HCT116 (cell line): Measurements from ENCODE around the gene RFX1. TPM values are rescaled to one million over a fixed set of nuclear protein-coding genes. Genes with fewer than 3 reads are reported as not detected.

Experiments used
- ATAC-seq: fragments of 200-7000 bp; cut with Tn5 transposase; 2 replicates; pipeline ENCODE4 v1.9.1; 2020; ENCODE audit warnings: mild to moderate bottlenecking, moderate library complexity
- BruUV-seq: library from RNA; stranded (reverse); fragments of 400-500 nt; replicated peaks from 2 replicates; lab custom pipeline; 2021; lab: Mats Ljungman, UMichigan
- CTCF ChIA-PET: fragments of 300-600 bp; sonication (Branson Sonifier 250); formaldehyde crosslinking; loops from one replicate; lab custom pipeline; 2021; ENCODE audit warnings: antibody characterized with exemption; lab: Charles Lee
- POLR2A ChIA-PET: fragments of 300-600, 350-600 bp; sonication (Branson Sonifier 250); formaldehyde crosslinking; loops from one replicate; lab custom pipeline; 2021; ENCODE audit warnings: antibody characterized with exemption; lab: Charles Lee
- RAD21 ChIA-PET, 2 experiments: fragments of 300-600 bp; sonication (Branson Sonifier 250); formaldehyde crosslinking; loops; one replicate each; lab custom pipeline; 2023; ENCODE audit warnings: low total read pairs in 2 of 2; ENCODE audit not compliant: uncharacterized antibody in 2 of 2, unreplicated experiment in 2 of 2, low non-redundant PET in 1 of 2; lab: Charles Lee
- DNase-seq: peaks from one replicate; pipeline ENCODE4 v3.0.0-alpha.2; 2010; ENCODE audit warnings: low read depth, low spot score
- H2AFZ ChIP-seq: fragments of 200-600 bp; shearing (Covaris generic), sonication (generic); 2 replicates; pipeline ENCODE4 v1.6.1; 2017; ENCODE audit warnings: low read depth, mixed run types, mixed read lengths, antibody characterized with exemption, low read length; ENCODE audit not compliant: poor library complexity, severe bottlenecking
- H3K27ac ChIP-seq: 2 replicates; pipeline ENCODE4 v1.5.1; 2012; ENCODE audit warnings: low read depth, low read length
- H3K27me3 ChIP-seq: fragments of 200-600 bp; sonication (generic); 2 replicates; pipeline ENCODE4 v1.6.1; 2016; ENCODE audit warnings: mixed run types, low read length, mixed read lengths; ENCODE audit not compliant: insufficient read depth
- H3K36me3 ChIP-seq, 2 experiments: fragments of 200-500 bp in 1 of 2; fragments of 200-600 bp in 1 of 2; sonication (Bioruptor generic) in 1 of 2; sonication (generic) in 1 of 2; 2 replicates each; pipeline versions ENCODE4 v1.5.1 to v1.6.1; 2014 to 2016; ENCODE audit warnings: low read length in 2 of 2, inconsistent platforms in 1 of 2, mixed read lengths in 1 of 2, mixed run types in 1 of 2; ENCODE audit not compliant: insufficient read depth in 2 of 2, control insufficient read depth in 1 of 2
- H3K4me1 ChIP-seq, 2 experiments: fragments of 200-600 bp in 1 of 2; sonication (generic) in 1 of 2; 2 replicates each; pipeline versions ENCODE4 v1.5.1 to v1.6.1; 2012 to 2017; ENCODE audit warnings: low read length in 2 of 2, inconsistent platforms in 1 of 2, mild to moderate bottlenecking in 1 of 2, mixed read lengths in 1 of 2, mixed run types in 1 of 2, moderate library complexity in 1 of 2; ENCODE audit not compliant: insufficient read depth in 2 of 2, control insufficient read depth in 1 of 2
- H3K4me2 ChIP-seq: fragments of 200-600 bp; sonication (generic); 2 replicates; pipeline ENCODE4 v1.6.1; 2017; ENCODE audit warnings: mixed run types, low read length, mixed read lengths
- H3K4me3 ChIP-seq, 2 experiments: fragments of 200-600 bp in 1 of 2; sonication (generic) in 1 of 2; replicated peaks in 1 of 2; 2 replicates each; pipeline ENCODE4 v1.5.1; 2011 to 2016; ENCODE audit warnings: low read length in 2 of 2, control low read depth in 1 of 2, low read depth in 1 of 2, mild to moderate bottlenecking in 1 of 2, mixed read lengths in 1 of 2, mixed run types in 1 of 2
- H3K79me2 ChIP-seq: fragments of 200-600 bp; sonication (generic); 2 replicates; pipeline ENCODE4 v1.6.1; 2017; ENCODE audit warnings: mild to moderate bottlenecking, mixed run types, low read length, moderate library complexity, mixed read lengths; ENCODE audit not compliant: insufficient read depth
- H3K9ac ChIP-seq: fragments of 200-600 bp; sonication (generic); 2 replicates; pipeline ENCODE4 v1.6.1; 2016; ENCODE audit warnings: low read length, mixed read lengths
- H3K9me2 ChIP-seq: fragments of 200-600 bp; sonication (generic), shearing (Covaris generic); 2 replicates; pipeline ENCODE4 v1.6.1; 2017; ENCODE audit warnings: mixed run types, mild to moderate bottlenecking, moderate library complexity; ENCODE audit not compliant: insufficient read depth
- H3K9me3 ChIP-seq, 2 experiments: fragments of 200-500 bp in 1 of 2; fragments of 200-600 bp in 1 of 2; sonication (Bioruptor generic) in 1 of 2; sonication (generic) in 1 of 2; 2 replicates each; pipeline ENCODE4 v1.6.1; 2014 to 2017; ENCODE audit warnings: low read length in 2 of 2, mixed read lengths in 2 of 2, inconsistent platforms in 1 of 2, low read depth in 1 of 2, mild to moderate bottlenecking in 1 of 2, mixed run types in 1 of 2, moderate library complexity in 1 of 2; ENCODE audit not compliant: control insufficient read depth in 1 of 2, insufficient read depth in 1 of 2
- H4K20me1 ChIP-seq: fragments of 200-600 bp; sonication (generic), shearing (Covaris generic); 2 replicates; pipeline ENCODE4 v1.6.1; 2017; ENCODE audit warnings: mixed run types, mild to moderate bottlenecking, moderate library complexity; ENCODE audit not compliant: insufficient read depth
- CEBPB ChIP-seq: IDR thresholded peaks from 2 replicates; pipeline ENCODE4 v1.6.1; 2012; ENCODE audit warnings: low read depth
- EZH2 ChIP-seq: fragments of 200-600 bp; sonication (generic); IDR thresholded peaks from 2 replicates; pipeline ENCODE4 v1.6.1; 2017; ENCODE audit warnings: antibody characterized with exemption, mixed run types
- EZH2phosphoT487 ChIP-seq: fragments of 200-600 bp; IDR thresholded peaks from 2 replicates; pipeline ENCODE4 v1.6.1; 2018; ENCODE audit warnings: antibody characterized with exemption, borderline replicate concordance
- FOSL1 ChIP-seq: IDR thresholded peaks from 2 replicates; pipeline ENCODE4 v1.6.1; 2012; ENCODE audit warnings: low read depth
- JUND ChIP-seq: IDR thresholded peaks from 2 replicates; pipeline ENCODE4 v1.6.1; 2012
- POLR2AphosphoS5 ChIP-seq: IDR thresholded peaks from 2 replicates; pipeline ENCODE4 v1.6.1; 2011; ENCODE audit warnings: mild to moderate bottlenecking, low read depth, low read length, moderate library complexity
- RAD21 ChIP-seq: IDR thresholded peaks from 2 replicates; pipeline ENCODE4 v1.6.1; 2012; ENCODE audit warnings: low read depth, mild to moderate bottlenecking
- SIN3A ChIP-seq: IDR thresholded peaks from 2 replicates; pipeline ENCODE4 v1.6.1; 2012; ENCODE audit warnings: low read depth
- SP1 ChIP-seq: IDR thresholded peaks from 2 replicates; pipeline ENCODE4 v1.6.1; 2012; ENCODE audit warnings: low read depth
- TCF7L2 ChIP-seq: IDR thresholded peaks from 2 replicates; pipeline ENCODE4 v1.7.0; 2011; ENCODE audit warnings: borderline replicate concordance, inconsistent platforms; ENCODE audit not compliant: insufficient read depth, insufficient read length; ENCODE audit errors: extremely low read depth
- YY1 ChIP-seq: IDR thresholded peaks from 2 replicates; pipeline ENCODE4 v1.6.1; 2011; ENCODE audit warnings: low read length, low read depth, moderate library complexity, mild to moderate bottlenecking; ENCODE audit not compliant: insufficient replicate concordance; ENCODE audit errors: extremely low read depth
- ZFX ChIP-seq: fragments of 450-650 bp; IDR thresholded peaks from 2 replicates; pipeline ENCODE4 v1.6.1; 2017
- intact Hi-C: fragments of 100-400 bp; cut with micrococcal nuclease; formaldehyde crosslinking; loops from 2 replicates; pipeline ENCODE4 v1.10.0; 2022
- total RNA-seq: library from RNA; stranded (reverse); gene quantifications from one replicate; pipeline ENCODE4 v1.2.1, GENCODE V29; 2021; ENCODE audit not compliant: unreplicated experiment
- TF ChIP-seq, protein P1 (sequence below): IDR thresholded peaks from 2 replicates; pipeline ENCODE4 v1.6.1; 2012; ENCODE audit warnings: low read depth
- TF ChIP-seq, protein P2 (sequence below): IDR thresholded peaks from 2 replicates; pipeline ENCODE4 v1.6.1; 2012
- TF ChIP-seq, protein P3 (sequence below), 3 experiments: fragments of 200-600 bp in 1 of 3; sonication (generic) in 1 of 3; IDR thresholded peaks in 2 of 3; conservative IDR thresholded peaks in 1 of 3; 2 replicates each; pipeline ENCODE4 v1.5.1; 2012 to 2017; ENCODE audit warnings: low read depth in 2 of 3, low read length in 2 of 3, antibody characterized with exemption in 1 of 3, borderline replicate concordance in 1 of 3, control low read depth in 1 of 3, mild to moderate bottlenecking in 1 of 3, mixed read lengths in 1 of 3, mixed run types in 1 of 3, moderate library complexity in 1 of 3; ENCODE audit not compliant: insufficient read depth in 1 of 3
- TF ChIP-seq, protein P4 (sequence below): IDR thresholded peaks from 2 replicates; pipeline ENCODE4 v1.6.1; 2011; ENCODE audit warnings: mild to moderate bottlenecking, low read length, moderate library complexity; ENCODE audit not compliant: insufficient replicate concordance; ENCODE audit errors: extremely low read depth
- TF ChIP-seq, protein P5 (sequence below): IDR thresholded peaks from 2 replicates; pipeline ENCODE4 v1.6.1; 2012

The RFX1 gene
- total RNA-seq, 1 experiment from 2014 or later: 16.3 TPM

DNA sequence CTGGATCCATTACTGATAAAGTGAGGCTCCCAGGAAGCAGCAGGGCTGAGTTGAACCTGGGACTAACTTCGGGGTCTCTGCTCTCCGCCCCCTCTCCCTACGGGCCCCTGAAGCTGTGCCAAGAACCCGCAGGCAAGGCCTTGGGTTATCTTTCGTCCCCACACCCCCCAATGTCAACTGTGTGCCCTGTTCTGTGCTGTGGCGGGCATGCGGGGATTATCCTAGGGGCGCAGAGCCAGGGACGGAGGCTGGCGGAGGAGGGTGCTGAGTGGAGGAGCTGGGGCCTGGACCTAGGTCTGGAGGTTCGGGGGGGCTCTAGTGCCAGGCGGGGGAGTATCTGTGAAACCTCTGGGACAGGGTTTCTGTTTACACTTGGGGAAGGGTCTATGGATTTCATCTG lies 26.4 kb downstream of the RFX1 start (continued):
- TF ChIP-seq, protein P1, sequence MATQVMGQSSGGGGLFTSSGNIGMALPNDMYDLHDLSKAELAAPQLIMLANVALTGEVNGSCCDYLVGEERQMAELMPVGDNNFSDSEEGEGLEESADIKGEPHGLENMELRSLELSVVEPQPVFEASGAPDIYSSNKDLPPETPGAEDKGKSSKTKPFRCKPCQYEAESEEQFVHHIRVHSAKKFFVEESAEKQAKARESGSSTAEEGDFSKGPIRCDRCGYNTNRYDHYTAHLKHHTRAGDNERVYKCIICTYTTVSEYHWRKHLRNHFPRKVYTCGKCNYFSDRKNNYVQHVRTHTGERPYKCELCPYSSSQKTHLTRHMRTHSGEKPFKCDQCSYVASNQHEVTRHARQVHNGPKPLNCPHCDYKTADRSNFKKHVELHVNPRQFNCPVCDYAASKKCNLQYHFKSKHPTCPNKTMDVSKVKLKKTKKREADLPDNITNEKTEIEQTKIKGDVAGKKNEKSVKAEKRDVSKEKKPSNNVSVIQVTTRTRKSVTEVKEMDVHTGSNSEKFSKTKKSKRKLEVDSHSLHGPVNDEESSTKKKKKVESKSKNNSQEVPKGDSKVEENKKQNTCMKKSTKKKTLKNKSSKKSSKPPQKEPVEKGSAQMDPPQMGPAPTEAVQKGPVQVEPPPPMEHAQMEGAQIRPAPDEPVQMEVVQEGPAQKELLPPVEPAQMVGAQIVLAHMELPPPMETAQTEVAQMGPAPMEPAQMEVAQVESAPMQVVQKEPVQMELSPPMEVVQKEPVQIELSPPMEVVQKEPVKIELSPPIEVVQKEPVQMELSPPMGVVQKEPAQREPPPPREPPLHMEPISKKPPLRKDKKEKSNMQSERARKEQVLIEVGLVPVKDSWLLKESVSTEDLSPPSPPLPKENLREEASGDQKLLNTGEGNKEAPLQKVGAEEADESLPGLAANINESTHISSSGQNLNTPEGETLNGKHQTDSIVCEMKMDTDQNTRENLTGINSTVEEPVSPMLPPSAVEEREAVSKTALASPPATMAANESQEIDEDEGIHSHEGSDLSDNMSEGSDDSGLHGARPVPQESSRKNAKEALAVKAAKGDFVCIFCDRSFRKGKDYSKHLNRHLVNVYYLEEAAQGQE: no peak
- TF ChIP-seq, all 23 proteins: peak for 0

DNA sequence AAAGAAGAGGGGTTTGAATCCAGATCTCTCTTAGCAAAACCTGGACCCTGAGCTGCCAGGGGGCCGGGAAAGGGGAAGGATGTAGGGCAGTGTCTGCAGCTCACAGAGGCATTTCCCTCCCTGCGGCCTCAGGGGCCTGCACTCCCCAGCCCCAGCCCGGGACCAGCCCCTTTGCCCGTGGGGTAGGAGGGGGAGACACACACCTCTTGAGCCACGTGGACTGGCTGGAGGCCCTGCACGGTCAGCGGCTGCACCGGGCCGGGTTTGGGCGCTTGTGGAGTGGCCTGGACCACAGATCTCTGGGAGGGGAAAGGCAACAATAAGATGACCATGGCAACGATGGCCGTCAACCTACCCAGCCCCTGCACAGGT lies 26.9 kb downstream of the RFX1 start:
- no peak overlapping the region for H3K9ac ChIP-seq
- H3K79me2 ChIP-seq: no peaks in the 10 kb centered on the region
- intact Hi-C loops: no loop called here
- H3K27me3 ChIP-seq: no peaks in the 10 kb centered on the region
- ATAC-seq: no peak
- DNase-seq: no peak
- BruUV-seq: no TSS peak
- RAD21 ChIA-PET: no interaction called here
- no peaks in the 10 kb centered on the region for H4K20me1 ChIP-seq
- no peak overlapping the region for H3K4me2 ChIP-seq
- no peak overlapping the region for H3K4me3 ChIP-seq
- CTCF ChIA-PET: no interaction called here
- no peak overlapping the region for H2AFZ ChIP-seq
- no peak overlapping the region for H3K27ac ChIP-seq
- H3K4me1 ChIP-seq: peaks cover 0 to 4% of the 10 kb centered on the region in 2 experiments; a peak in 3 of 4 replicates
- POLR2A ChIA-PET: no interaction called here
- H3K36me3 ChIP-seq: no peaks in the 10 kb centered on the region; a peak in 1 of 4 replicates
- H3K9me3 ChIP-seq: no peaks in the 10 kb centered on the region
- H3K9me2 ChIP-seq: no peaks in the 10 kb centered on the region
- TF ChIP-seq SIN3A (no peak), ZFX (no peak), POLR2AphosphoS5 (no peak), EZH2phosphoT487 (no peak), RAD21 (no peak), TCF7L2 (no peak), SP1 (no peak), CEBPB (no peak), FOSL1 (no peak), YY1 (no peak), JUND (no peak), EZH2 (no peak)
- TF ChIP-seq, protein P2, sequence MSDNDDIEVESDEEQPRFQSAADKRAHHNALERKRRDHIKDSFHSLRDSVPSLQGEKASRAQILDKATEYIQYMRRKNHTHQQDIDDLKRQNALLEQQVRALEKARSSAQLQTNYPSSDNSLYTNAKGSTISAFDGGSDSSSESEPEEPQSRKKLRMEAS: no peak
- TF ChIP-seq, protein P3, sequence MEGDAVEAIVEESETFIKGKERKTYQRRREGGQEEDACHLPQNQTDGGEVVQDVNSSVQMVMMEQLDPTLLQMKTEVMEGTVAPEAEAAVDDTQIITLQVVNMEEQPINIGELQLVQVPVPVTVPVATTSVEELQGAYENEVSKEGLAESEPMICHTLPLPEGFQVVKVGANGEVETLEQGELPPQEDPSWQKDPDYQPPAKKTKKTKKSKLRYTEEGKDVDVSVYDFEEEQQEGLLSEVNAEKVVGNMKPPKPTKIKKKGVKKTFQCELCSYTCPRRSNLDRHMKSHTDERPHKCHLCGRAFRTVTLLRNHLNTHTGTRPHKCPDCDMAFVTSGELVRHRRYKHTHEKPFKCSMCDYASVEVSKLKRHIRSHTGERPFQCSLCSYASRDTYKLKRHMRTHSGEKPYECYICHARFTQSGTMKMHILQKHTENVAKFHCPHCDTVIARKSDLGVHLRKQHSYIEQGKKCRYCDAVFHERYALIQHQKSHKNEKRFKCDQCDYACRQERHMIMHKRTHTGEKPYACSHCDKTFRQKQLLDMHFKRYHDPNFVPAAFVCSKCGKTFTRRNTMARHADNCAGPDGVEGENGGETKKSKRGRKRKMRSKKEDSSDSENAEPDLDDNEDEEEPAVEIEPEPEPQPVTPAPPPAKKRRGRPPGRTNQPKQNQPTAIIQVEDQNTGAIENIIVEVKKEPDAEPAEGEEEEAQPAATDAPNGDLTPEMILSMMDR (IDR thresholded peaks at IDR 0.05 in 2 of 3, conservative IDR thresholded peaks at IDR 0.05 in 1 of 3; ENCODE audit: borderline replicate concordance in 1 of 3, insufficient read depth in 1 of 3, low read depth in 2 of 3, low read length in 2 of 3): no peak
- TF ChIP-seq, protein P4, sequence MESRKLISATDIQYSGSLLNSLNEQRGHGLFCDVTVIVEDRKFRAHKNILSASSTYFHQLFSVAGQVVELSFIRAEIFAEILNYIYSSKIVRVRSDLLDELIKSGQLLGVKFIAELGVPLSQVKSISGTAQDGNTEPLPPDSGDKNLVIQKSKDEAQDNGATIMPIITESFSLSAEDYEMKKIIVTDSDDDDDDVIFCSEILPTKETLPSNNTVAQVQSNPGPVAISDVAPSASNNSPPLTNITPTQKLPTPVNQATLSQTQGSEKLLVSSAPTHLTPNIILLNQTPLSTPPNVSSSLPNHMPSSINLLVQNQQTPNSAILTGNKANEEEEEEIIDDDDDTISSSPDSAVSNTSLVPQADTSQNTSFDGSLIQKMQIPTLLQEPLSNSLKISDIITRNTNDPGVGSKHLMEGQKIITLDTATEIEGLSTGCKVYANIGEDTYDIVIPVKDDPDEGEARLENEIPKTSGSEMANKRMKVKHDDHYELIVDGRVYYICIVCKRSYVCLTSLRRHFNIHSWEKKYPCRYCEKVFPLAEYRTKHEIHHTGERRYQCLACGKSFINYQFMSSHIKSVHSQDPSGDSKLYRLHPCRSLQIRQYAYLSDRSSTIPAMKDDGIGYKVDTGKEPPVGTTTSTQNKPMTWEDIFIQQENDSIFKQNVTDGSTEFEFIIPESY: no peak
- TF ChIP-seq, protein P5, sequence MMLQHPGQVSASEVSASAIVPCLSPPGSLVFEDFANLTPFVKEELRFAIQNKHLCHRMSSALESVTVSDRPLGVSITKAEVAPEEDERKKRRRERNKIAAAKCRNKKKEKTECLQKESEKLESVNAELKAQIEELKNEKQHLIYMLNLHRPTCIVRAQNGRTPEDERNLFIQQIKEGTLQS: no peak
